Left cardiac atrium (tissue), 4 donors: Measurements from ENCODE around the gene UCMA. TPM values are rescaled to one million over a fixed set of nuclear protein-coding genes. Genes with fewer than 3 reads are reported as not detected.

Source experiments
- ATAC-seq, 2 donors: fragments of 200-7000 bp; cut with Tn5 transposase; one replicate each; pipeline ENCODE4 v1.9.1; 2020; ENCODE audit warnings: mild to moderate bottlenecking in 2 of 2, moderate library complexity in 2 of 2
- DNase-seq: peaks from one replicate; pipeline ENCODE4 v3.0.0-alpha.2; 2020
- intact Hi-C, 2 donors: fragments of 100-400 bp; cut with DNase I; formaldehyde crosslinking; loops; one replicate each; pipeline versions ENCODE4 v1.14.1 to v1.15.1; 2022 to 2023
- total RNA-seq, 2 donors: library from RNA; stranded (reverse); fragmentation: NEBNext Ultra II Directional; extraction: Animal tissue kit (Norgen Biotek cat#: 25700); gene quantifications; one replicate each; pipeline ENCODE4 v1.2.1, GENCODE V29; 2021
- donor health status: DM: no; HTN: yes; CAD: no.
- donor health status: DM: no; HTN: yes; CAD: no; lungs with severe emphysema.
- donor health status: DM: yes; HTN: yes; CAD: no.
- donor health status: Dilated cardiomyopathy.

The UCMA gene
- total RNA-seq, 2 donors from 2014 or later = not detected

- ATAC-seq = no peak
- DNase-seq = no peak
- intact Hi-C loops = no loop called here
Observed at GRCh38 chr10:13201132-13201531, 33.0 kb downstream of the UCMA start.

- intact Hi-C loops = no loop called here
- DNase-seq (no peak), ATAC-seq (no peak)
Observed at GRCh38 chr10:13195016-13195415, 39.2 kb downstream of the UCMA start.

- intact Hi-C loops = no loop called here
- DNase-seq (no peak), ATAC-seq (no peak)
Observed at GRCh38 chr10:13193637-13194036, 40.5 kb downstream of the UCMA start.

- intact Hi-C loops = no loop called here
- ATAC-seq = no peak
Observed at GRCh38 chr10:13191362-13191761, 42.8 kb downstream of the UCMA start.

GRCh38 chr10:13190816-13191215 is 43.4 kb downstream of the UCMA start:
- no peak for ATAC-seq
- intact Hi-C loops = no loop called here
- no peak for DNase-seq

More at GRCh38 chr10:13191362-13191761, 42.8 kb downstream of the UCMA start:
- DNase-seq = no peak

GRCh38 chr10:13189961-13190360 is 44.2 kb downstream of the UCMA start:
- ATAC-seq (no peak), DNase-seq (no peak)
- intact Hi-C loops = no loop called here

- no peak for ATAC-seq
- intact Hi-C loops = no loop called here
Observed at GRCh38 chr10:13188593-13188992, 45.6 kb downstream of the UCMA start.

GRCh38 chr10:13187135-13187534 is 47.0 kb downstream of the UCMA start:
- ATAC-seq = no peak
- DNase-seq = no peak
- intact Hi-C loops = no loop called here

More at GRCh38 chr10:13188593-13188992, 45.6 kb downstream of the UCMA start:
- no peak for DNase-seq

- intact Hi-C loops = no loop called here
- ATAC-seq = no peak
- DNase-seq = no peak
Observed at GRCh38 chr10:13184730-13185514, 49.3 kb downstream of the UCMA start.

GRCh38 chr10:13184276-13184675 is 49.9 kb downstream of the UCMA start:
- DNase-seq (no peak), ATAC-seq (no peak)
- intact Hi-C loops = no loop called here

GRCh38 chr10:13183625-13184024 is 50.5 kb downstream of the UCMA start:
- DNase-seq = no peak
- ATAC-seq = no peak
- intact Hi-C loops = no loop called here

GRCh38 chr10:13182424-13182823 is 51.8 kb downstream of the UCMA start:
- DNase-seq (no peak), ATAC-seq (no peak)
- intact Hi-C loops = no loop called here

- intact Hi-C loops = no loop called here
- ATAC-seq = no peak
- no peak for DNase-seq
Observed at GRCh38 chr10:13180788-13181187, 53.4 kb downstream of the UCMA start.

- ATAC-seq = no peak
Observed at GRCh38 chr10:13173616-13174015, 60.6 kb downstream of the UCMA start.

More at GRCh38 chr10:13173616-13174015, 60.6 kb downstream of the UCMA start:
- no peak for DNase-seq
- intact Hi-C loops = no loop called here

Other genes with a start within 250 kb of the UCMA start
- gene CCDC3, start 232.7 kb downstream of the UCMA start, total RNA-seq = 10 to 100 TPM in 1 of 2 donors, 1 to 10 TPM in 1; 8.7 to 25.5 TPM
- gene OPTN, start 134.2 kb downstream of the UCMA start, total RNA-seq = 100 to 1,000 TPM in 1 of 2 donors, 10 to 100 TPM in 1; 95.1 to 123 TPM
- 1 to 10 TPM; 1.3 TPM for gene MCM10, start 72.8 kb downstream of the UCMA start, total RNA-seq
- gene PHYH, start 65.7 kb upstream of the UCMA start, total RNA-seq = 10 to 100 TPM; 70.6 to 76.6 TPM
- 10 to 100 TPM; 29.0 to 31.3 TPM for gene SEPHS1, start 113.9 kb upstream of the UCMA start, total RNA-seq